Transverse colon (tissue), 4 donors: ENCODE data around the gene LMNA.

Source experiments
- CTCF ChIP-seq, 5 experiments: fragments of 200-600 bp in 3 of 5; fragments of 450-650 bp in 2 of 5; sonication (generic) in 3 of 5; IDR thresholded peaks; 1 replicate in 2 of 5; 2 replicates in 3 of 5; pipeline ENCODE4 v1.5.1; 2016 to 2017; ENCODE audit warnings: antibody characterized with exemption in 5 of 5, inconsistent platforms in 3 of 5, mild to moderate bottlenecking in 2 of 5, moderate library complexity in 1 of 5
- EP300 ChIP-seq: sonication (generic); formaldehyde crosslinking; IDR thresholded peaks from one replicate; pipeline ENCODE4 v1.6.1; 2017; ENCODE audit warnings: antibody characterized with exemption, low read depth
- POLR2A ChIP-seq: fragments of 450-650 bp; IDR thresholded peaks from one replicate; pipeline ENCODE4 v1.6.1; 2016; ENCODE audit warnings: antibody characterized with exemption, mild to moderate bottlenecking, moderate library complexity
- POLR2AphosphoS5 ChIP-seq, 3 donors: sonication (generic); formaldehyde crosslinking; IDR thresholded peaks; one replicate each; pipeline ENCODE4 v1.6.1; 2016; ENCODE audit warnings: antibody characterized with exemption in 3 of 3

- TF ChIP-seq CTCF (IDR thresholded peaks at IDR 0.05) (no peak), EP300 (no peak), POLR2A (no peak), POLR2AphosphoS5 (IDR thresholded peaks at IDR 0.05) (no peak)
These were observed 28.3 kb upstream of the LMNA start for GRCh38 chr1:156086256-156086662.
